Nephron (organoid): ENCODE data around the gene TNNI2.

Experiments
- H3K27ac Mint-ChIP-seq, 3 experiments: 2 replicates each; pipeline ENCODE4 v1.8.0; 2020; ENCODE audit warnings: mixed read lengths in 3 of 3, mild to moderate bottlenecking in 2 of 3, moderate library complexity in 1 of 3
- H3K27me3 Mint-ChIP-seq: 2 replicates; pipeline ENCODE4 v1.8.0; 2021; ENCODE audit warnings: low read depth, mild to moderate bottlenecking, moderate library complexity, mixed read lengths
- H3K36me3 Mint-ChIP-seq: 2 replicates; pipeline ENCODE4 v1.8.0; 2020; ENCODE audit warnings: low read depth, mixed read lengths
- H3K4me1 Mint-ChIP-seq: 2 replicates; pipeline ENCODE4 v1.8.0; 2020; ENCODE audit warnings: mixed read lengths
- H3K4me3 Mint-ChIP-seq, 3 experiments: 2 replicates each; pipeline ENCODE4 v1.8.0; 2020; ENCODE audit warnings: mild to moderate bottlenecking in 3 of 3, mixed read lengths in 3 of 3, moderate library complexity in 2 of 3
- H3K9me3 Mint-ChIP-seq: 2 replicates; pipeline ENCODE4 v1.8.0; 2020; ENCODE audit warnings: mixed read lengths
- CTCF ChIP-seq, 3 experiments: fragments of 200-600 bp; sonication (generic); IDR thresholded peaks; one replicate each; pipeline ENCODE4 v1.5.0; 2021; ENCODE audit warnings: antibody characterized with exemption in 3 of 3; ENCODE audit not compliant: unreplicated experiment in 3 of 3

TNNI2 gene

GRCh38 chr11:1817000-1817399 lies 21.8 kb upstream of the TNNI2 start:
- Mint-ChIP-seq H3K27ac (no peak overlapping the region), H3K9me3 (peaks cover 28% of the 10 kb centered on the region), H3K4me3 (no peak overlapping the region), H3K27me3 (peaks cover 6% of the 10 kb centered on the region), H3K4me1 (peaks cover 8% of the 10 kb centered on the region), H3K36me3 (no peaks in the 10 kb centered on the region)
- no peak for TF ChIP-seq CTCF (IDR thresholded peaks at IDR 0.05; ENCODE audit: unreplicated experiment in 3 of 3)

- no peak overlapping the region for H3K4me3 Mint-ChIP-seq
- peaks cover 25% of the 10 kb centered on the region for H3K9me3 Mint-ChIP-seq
- H3K4me1 Mint-ChIP-seq: peaks cover 8% of the 10 kb centered on the region
- H3K36me3 Mint-ChIP-seq: no peaks in the 10 kb centered on the region
- no peak overlapping the region for H3K27ac Mint-ChIP-seq
- H3K27me3 Mint-ChIP-seq: peaks cover 6% of the 10 kb centered on the region
- TF ChIP-seq CTCF (IDR thresholded peaks at IDR 0.05; ENCODE audit: unreplicated experiment in 3 of 3): no peak
Observed at GRCh38 chr11:1817511-1817910, 21.3 kb upstream of the TNNI2 start.

GRCh38 chr11:1819074-1819473 lies 19.7 kb upstream of the TNNI2 start:
- H3K9me3 Mint-ChIP-seq: peaks cover 19% of the 10 kb centered on the region
- no peak overlapping the region for H3K27ac Mint-ChIP-seq
- no peak overlapping the region for H3K4me3 Mint-ChIP-seq
- no peaks in the 10 kb centered on the region for H3K36me3 Mint-ChIP-seq
- H3K4me1 Mint-ChIP-seq: peaks cover 8% of the 10 kb centered on the region
- no peaks in the 10 kb centered on the region for H3K27me3 Mint-ChIP-seq
- no peak for TF ChIP-seq CTCF (IDR thresholded peaks at IDR 0.05; ENCODE audit: unreplicated experiment in 3 of 3)

- Mint-ChIP-seq H3K27ac (peak overlapping the region in 1 of 3 experiments; percentile 24), H3K4me3 (peak overlapping the region in 1 of 3 experiments; percentile 38), H3K36me3 (no peaks in the 10 kb centered on the region), H3K4me1 (peaks cover 8% of the 10 kb centered on the region), H3K27me3 (no peaks in the 10 kb centered on the region), H3K9me3 (peaks cover 19% of the 10 kb centered on the region)
- no peak for TF ChIP-seq CTCF (IDR thresholded peaks at IDR 0.05; ENCODE audit: unreplicated experiment in 3 of 3)
Observed at GRCh38 chr11:1820463-1821325, 18.1 kb upstream of the TNNI2 start.

- H3K9me3 Mint-ChIP-seq: peaks cover 19% of the 10 kb centered on the region
- no peak for TF ChIP-seq CTCF (IDR thresholded peaks at IDR 0.05; ENCODE audit: unreplicated experiment in 3 of 3)
- peaks cover 8% of the 10 kb centered on the region for H3K4me1 Mint-ChIP-seq
- no peaks in the 10 kb centered on the region for H3K36me3 Mint-ChIP-seq
- H3K4me3 Mint-ChIP-seq: no peak overlapping the region
- H3K27me3 Mint-ChIP-seq: no peaks in the 10 kb centered on the region
- no peak overlapping the region for H3K27ac Mint-ChIP-seq
Observed at GRCh38 chr11:1821562-1821961, 17.2 kb upstream of the TNNI2 start.
